HepG2 (cell line): ENCODE measurements around the gene RPS2. TPM values are rescaled to one million over a fixed set of nuclear protein-coding genes. Genes with fewer than 3 reads are reported as not detected.

Source experiments
- DR1 ChIP-seq: sonication (generic); formaldehyde crosslinking; IDR thresholded peaks from 2 replicates; pipeline ENCODE4 v1.8.0; 2021; ENCODE audit warnings: mild to moderate bottlenecking, missing genetic modification reagents, inconsistent platforms
- KLF12 ChIP-seq: sonication (generic); formaldehyde crosslinking; IDR thresholded peaks from 2 replicates; pipeline ENCODE4 v1.4.0; 2020; ENCODE audit warnings: missing genetic modification reagents, borderline replicate concordance
- MAFG ChIP-seq: sonication (generic); formaldehyde crosslinking; IDR thresholded peaks from 2 replicates; pipeline ENCODE4 v1.5.1; 2020; ENCODE audit warnings: mild to moderate bottlenecking, missing genetic modification reagents
- RBM22 ChIP-seq: fragments of 200-400 bp; formaldehyde crosslinking; optimal IDR thresholded peaks from 2 replicates; pipeline ENCODE3; 2017; ENCODE audit warnings: mild to moderate bottlenecking, low read length, moderate library complexity
- SP1 ChIP-seq, 2 experiments: fragments of 450-650 bp in 1 of 2; sonication (generic) in 1 of 2; formaldehyde crosslinking in 1 of 2; IDR thresholded peaks; 2 replicates each; pipeline versions ENCODE4 v1.4.0 to v1.6.1; 2016 to 2020; ENCODE audit warnings: missing genetic modification reagents in 1 of 2
- ZBTB42 ChIP-seq: sonication (generic); formaldehyde crosslinking; IDR thresholded peaks from 2 replicates; pipeline ENCODE4 v1.5.0; 2020; ENCODE audit warnings: mild to moderate bottlenecking, missing genetic modification reagents
- ZIK1 ChIP-seq: sonication (generic); formaldehyde crosslinking; IDR thresholded peaks from 2 replicates; pipeline ENCODE4 v1.5.0; 2020; ENCODE audit warnings: mild to moderate bottlenecking, low read depth, missing genetic modification reagents, borderline replicate concordance
- ZNF224 ChIP-seq: sonication (generic); formaldehyde crosslinking; IDR thresholded peaks from 2 replicates; pipeline ENCODE4 v1.5.0; 2020; ENCODE audit warnings: mild to moderate bottlenecking, missing genetic modification reagents
- ZNF253 ChIP-seq: sonication (generic); formaldehyde crosslinking; IDR thresholded peaks from 2 replicates; pipeline ENCODE4 v1.8.0; 2022; ENCODE audit warnings: mild to moderate bottlenecking, missing genetic modification reagents, borderline replicate concordance
- ZNF329 ChIP-seq: sonication (generic); formaldehyde crosslinking; IDR thresholded peaks from 2 replicates; pipeline ENCODE4 v1.9.0; 2021; ENCODE audit warnings: low read depth, mild to moderate bottlenecking, missing genetic modification reagents
- ZNF510 ChIP-seq: sonication (generic); formaldehyde crosslinking; IDR thresholded peaks from 2 replicates; pipeline ENCODE4 v1.4.0; 2020; ENCODE audit warnings: low read depth, mild to moderate bottlenecking, missing genetic modification reagents
- ZNF550 ChIP-seq: sonication (generic); formaldehyde crosslinking; IDR thresholded peaks from 2 replicates; pipeline ENCODE4 v1.4.0; 2020; ENCODE audit warnings: mild to moderate bottlenecking, missing genetic modification reagents, borderline replicate concordance
- ZNF556 ChIP-seq: sonication (generic); formaldehyde crosslinking; IDR thresholded peaks from 2 replicates; pipeline ENCODE4 v1.4.0; 2020; ENCODE audit warnings: mild to moderate bottlenecking, missing genetic modification reagents, borderline replicate concordance
- ZNF558 ChIP-seq: sonication (generic); formaldehyde crosslinking; IDR thresholded peaks from 2 replicates; pipeline ENCODE4 v1.9.0; 2022; ENCODE audit warnings: mild to moderate bottlenecking, missing genetic modification reagents, borderline replicate concordance
- ZSCAN9 ChIP-seq: IDR thresholded peaks from 2 replicates; pipeline ENCODE4 v1.6.1; 2016; ENCODE audit warnings: borderline replicate concordance
- polyA plus RNA-seq, 8 experiments: library from polyadenylated mRNA; depleted of rRNA in 3 of 8; stranded (reverse) in 7 of 8; unstranded in 1 of 8; fragments of >200 nt; fragmentation: Illumina TruSeq in 4 of 8; extraction: Trizol in 4 of 8; gene quantifications; 2 replicates each; pipeline versions ENCODE4 v1.2.1 to v1.2.3, GENCODE V29; 2011 to 2016; ENCODE audit warnings: low read depth in 4 of 8, missing spikeins in 1 of 8, mixed read lengths in 1 of 8; ENCODE audit not compliant: insufficient read depth in 1 of 8
- total RNA-seq, 5 experiments: library from RNA; depleted of rRNA; stranded (reverse); fragments of >200 nt; fragmentation: Illumina TruSeq; extraction: Trizol; gene quantifications; 2 replicates each; pipeline ENCODE4 v1.2.3, GENCODE V29; 2016; ENCODE audit warnings: low read depth in 1 of 5
- TF ChIP-seq, protein P1 (sequence below): sonication (generic); formaldehyde crosslinking; IDR thresholded peaks from 2 replicates; pipeline ENCODE4 v1.4.0; 2020; ENCODE audit warnings: missing genetic modification reagents
- TF ChIP-seq, protein P2 (sequence below): sonication (generic); formaldehyde crosslinking; IDR thresholded peaks from 2 replicates; pipeline ENCODE4 v1.5.1; 2020; ENCODE audit warnings: mild to moderate bottlenecking, missing genetic modification reagents, moderate library complexity
- TF ChIP-seq, protein P3 (sequence below): sonication (generic); formaldehyde crosslinking; IDR thresholded peaks from 2 replicates; pipeline ENCODE4 v1.8.0; 2022; ENCODE audit warnings: mild to moderate bottlenecking, missing genetic modification reagents, borderline replicate concordance
- TF ChIP-seq, protein P4 (sequence below): sonication (generic); formaldehyde crosslinking; IDR thresholded peaks from 2 replicates; pipeline ENCODE4 v1.4.0; 2020; ENCODE audit warnings: missing genetic modification reagents; ENCODE audit errors: not compliant biosample characterization
- TF ChIP-seq, protein P5 (sequence below): sonication (generic); formaldehyde crosslinking; IDR thresholded peaks from 2 replicates; pipeline ENCODE4 v1.5.0; 2020; ENCODE audit warnings: missing genetic modification reagents

Gene RPS2
- total and polyA plus RNA-seq, 2 of the 13 experiments (the other 11 are each of a cell fraction or from before 2014, with no cell fraction given): 1,908 to 4,514 TPM

DNA sequence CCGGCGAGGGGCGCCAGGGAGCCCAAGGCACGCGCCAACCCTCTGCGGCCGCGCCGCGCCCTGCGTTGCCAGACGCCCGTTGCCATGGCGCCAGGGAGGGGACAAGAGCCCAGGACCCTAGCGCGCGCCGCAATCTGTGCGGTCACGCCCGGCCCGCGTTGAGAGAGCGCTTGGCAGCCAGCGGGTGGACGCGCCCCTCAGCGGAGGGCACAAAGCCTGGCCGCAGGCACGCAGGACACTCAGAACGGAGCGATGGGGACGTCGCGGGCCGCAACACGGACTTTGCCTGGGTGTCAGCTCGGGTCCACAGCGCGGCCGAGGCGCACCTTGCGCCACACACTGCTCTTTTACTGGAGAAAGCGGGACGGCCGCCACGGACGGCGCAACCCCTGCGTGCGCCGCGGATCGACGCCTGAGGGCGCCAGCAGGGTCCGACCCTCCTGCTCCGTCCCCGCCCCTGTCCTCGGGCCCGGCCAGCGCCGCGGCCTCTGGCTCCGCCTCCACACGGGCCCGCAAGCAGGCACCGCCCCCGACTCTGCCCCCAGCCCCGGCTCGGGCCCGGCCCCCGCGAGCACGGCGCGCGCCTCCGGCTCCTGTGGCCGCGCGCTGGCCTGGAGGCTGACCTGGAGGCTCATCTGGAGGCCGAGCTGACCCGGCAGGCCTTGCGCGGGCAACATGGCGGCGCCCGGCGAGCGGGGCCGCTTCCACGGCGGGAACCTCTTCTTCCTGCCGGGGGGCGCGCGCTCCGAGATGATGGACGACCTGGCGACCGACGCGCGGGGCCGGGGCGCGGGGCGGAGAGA is 19.1 kb upstream of the RPS2 start, which contains the start of gene GFER (continued):
- TF ChIP-seq, protein P1, sequence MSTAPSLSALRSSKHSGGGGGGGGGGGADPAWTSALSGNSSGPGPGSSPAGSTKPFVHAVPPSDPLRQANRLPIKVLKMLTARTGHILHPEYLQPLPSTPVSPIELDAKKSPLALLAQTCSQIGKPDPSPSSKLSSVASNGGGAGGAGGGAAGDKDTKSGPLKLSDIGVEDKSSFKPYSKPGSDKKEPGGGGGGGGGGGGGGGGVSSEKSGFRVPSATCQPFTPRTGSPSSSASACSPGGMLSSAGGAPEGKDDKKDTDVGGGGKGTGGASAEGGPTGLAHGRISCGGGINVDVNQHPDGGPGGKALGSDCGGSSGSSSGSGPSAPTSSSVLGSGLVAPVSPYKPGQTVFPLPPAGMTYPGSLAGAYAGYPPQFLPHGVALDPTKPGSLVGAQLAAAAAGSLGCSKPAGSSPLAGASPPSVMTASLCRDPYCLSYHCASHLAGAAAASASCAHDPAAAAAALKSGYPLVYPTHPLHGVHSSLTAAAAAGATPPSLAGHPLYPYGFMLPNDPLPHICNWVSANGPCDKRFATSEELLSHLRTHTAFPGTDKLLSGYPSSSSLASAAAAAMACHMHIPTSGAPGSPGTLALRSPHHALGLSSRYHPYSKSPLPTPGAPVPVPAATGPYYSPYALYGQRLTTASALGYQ (CRISPR knock-in tag): peak; percentile 52; the same call in 1 of the 2 replicates
- TF ChIP-seq, protein P2, sequence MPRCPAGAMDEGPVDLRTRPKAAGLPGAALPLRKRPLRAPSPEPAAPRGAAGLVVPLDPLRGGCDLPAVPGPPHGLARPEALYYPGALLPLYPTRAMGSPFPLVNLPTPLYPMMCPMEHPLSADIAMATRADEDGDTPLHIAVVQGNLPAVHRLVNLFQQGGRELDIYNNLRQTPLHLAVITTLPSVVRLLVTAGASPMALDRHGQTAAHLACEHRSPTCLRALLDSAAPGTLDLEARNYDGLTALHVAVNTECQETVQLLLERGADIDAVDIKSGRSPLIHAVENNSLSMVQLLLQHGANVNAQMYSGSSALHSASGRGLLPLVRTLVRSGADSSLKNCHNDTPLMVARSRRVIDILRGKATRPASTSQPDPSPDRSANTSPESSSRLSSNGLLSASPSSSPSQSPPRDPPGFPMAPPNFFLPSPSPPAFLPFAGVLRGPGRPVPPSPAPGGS (CRISPR knock-in tag): peak; percentile 56; the same call in 1 of the 2 replicates
- TF ChIP-seq KLF12 (CRISPR knock-in tag) (peak; percentile 71), ZNF550 (no peak), ZNF510 (CRISPR knock-in tag) (no peak; the same call in 1 of the 2 replicates), ZNF253 (CRISPR knock-in tag) (no peak), ZNF556 (0 out of 2 replicates have a peak, but pooled peaks have one; percentile 19), RBM22 (peak; percentile 91), DR1 (CRISPR knock-in tag) (0 out of 2 replicates have a peak, but pooled peaks have one; percentile 44), ZNF558 (CRISPR knock-in tag) (no peak; the same call in 1 of the 2 replicates), ZIK1 (CRISPR knock-in tag) (no peak; the same call in 1 of the 2 replicates), ZSCAN9 (no peak; the same call in 1 of the 2 replicates), SP1 (IDR thresholded peaks at IDR 0.05) (no peak), SP1 (CRISPR knock-in tag; IDR thresholded peaks at IDR 0.05) (no peak; the same call in 1 of the 2 replicates), ZNF224 (CRISPR knock-in tag) (no peak), MAFG (no peak), ZNF329 (CRISPR knock-in tag) (peak; percentile 73; the same call in 1 of the 2 replicates), ZBTB42 (CRISPR knock-in tag) (0 out of 2 replicates have a peak, but pooled peaks have one; percentile 64)
- TF ChIP-seq, protein P3, sequence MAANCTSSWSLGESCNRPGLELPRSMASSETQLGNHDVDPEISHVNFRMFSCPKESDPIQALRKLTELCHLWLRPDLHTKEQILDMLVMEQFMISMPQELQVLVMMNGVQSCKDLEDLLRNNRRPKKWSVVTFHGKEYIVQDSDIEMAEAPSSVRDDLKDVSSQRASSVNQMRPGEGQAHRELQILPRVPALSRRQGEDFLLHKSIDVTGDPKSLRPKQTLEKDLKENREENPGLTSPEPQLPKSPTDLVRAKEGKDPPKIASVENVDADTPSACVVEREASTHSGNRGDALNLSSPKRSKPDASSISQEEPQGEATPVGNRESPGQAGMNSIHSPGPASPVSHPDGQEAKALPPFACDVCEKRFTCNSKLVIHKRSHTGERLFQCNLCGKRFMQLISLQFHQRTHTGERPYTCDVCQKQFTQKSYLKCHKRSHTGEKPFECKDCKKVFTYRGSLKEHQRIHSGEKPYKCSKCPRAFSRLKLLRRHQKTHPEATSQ (CRISPR knock-in tag): peak; percentile 49; the same call in 1 of the 2 replicates
- TF ChIP-seq, protein P4, sequence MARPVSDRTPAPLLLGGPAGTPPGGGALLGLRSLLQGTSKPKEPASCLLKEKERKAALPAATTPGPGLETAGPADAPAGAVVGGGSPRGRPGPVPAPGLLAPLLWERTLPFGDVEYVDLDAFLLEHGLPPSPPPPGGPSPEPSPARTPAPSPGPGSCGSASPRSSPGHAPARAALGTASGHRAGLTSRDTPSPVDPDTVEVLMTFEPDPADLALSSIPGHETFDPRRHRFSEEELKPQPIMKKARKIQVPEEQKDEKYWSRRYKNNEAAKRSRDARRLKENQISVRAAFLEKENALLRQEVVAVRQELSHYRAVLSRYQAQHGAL (CRISPR knock-in tag): peak; percentile 37
- TF ChIP-seq, protein P5, sequence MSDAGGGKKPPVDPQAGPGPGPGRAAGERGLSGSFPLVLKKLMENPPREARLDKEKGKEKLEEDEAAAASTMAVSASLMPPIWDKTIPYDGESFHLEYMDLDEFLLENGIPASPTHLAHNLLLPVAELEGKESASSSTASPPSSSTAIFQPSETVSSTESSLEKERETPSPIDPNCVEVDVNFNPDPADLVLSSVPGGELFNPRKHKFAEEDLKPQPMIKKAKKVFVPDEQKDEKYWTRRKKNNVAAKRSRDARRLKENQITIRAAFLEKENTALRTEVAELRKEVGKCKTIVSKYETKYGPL (CRISPR knock-in tag): no peak
